HG03442 (cell line): ENCODE measurements around the gene MS4A4E.
"Not testable (repeated sequence)": the region's sequence is repeated elsewhere in the genome, so short reads cannot be mapped to it uniquely, and the experiment has no call there.

Experiments
- ATAC-seq: cut with Tn5 transposase; IDR thresholded peaks from one replicate; pipeline ENCODE4 v1.9.1; 2021; ENCODE audit warnings: mild to moderate bottlenecking, moderate library complexity; ENCODE audit not compliant: unreplicated experiment

MS4A4E gene

GRCh38 chr11:60242740-60243239 lies at the start of gene MS4A4E:
MS4A4E (minus strand) TSS chr11:60243137; CDS start chr11:60230055, 13,082 bp downstream.
- ATAC-seq = no peak

- no peak for ATAC-seq
Observed at GRCh38 chr11:60292145-60292544, 49.2 kb upstream of the MS4A4E start.

- ATAC-seq = no peak
Observed at GRCh38 chr11:60288531-60288930, 45.6 kb upstream of the MS4A4E start.

GRCh38 chr11:60285411-60286126 lies 42.6 kb upstream of the MS4A4E start:
- not testable (repeated sequence) for ATAC-seq

- ATAC-seq = no peak
Observed at GRCh38 chr11:60282286-60282685, 39.3 kb upstream of the MS4A4E start.

GRCh38 chr11:60281485-60281884 lies 38.5 kb upstream of the MS4A4E start:
- ATAC-seq = no peak

- ATAC-seq = no peak
Observed at GRCh38 chr11:60280412-60280811, 37.5 kb upstream of the MS4A4E start, which contains the start of gene MS4A4A. MS4A4A (plus strand) TSS chr11:60280666; CDS start chr11:60280676, 10 bp downstream.

- ATAC-seq = no peak
Observed at GRCh38 chr11:60274416-60274815, 31.5 kb upstream of the MS4A4E start.

- no peak for ATAC-seq
Observed at GRCh38 chr11:60265373-60266214, 22.7 kb upstream of the MS4A4E start.

GRCh38 chr11:60264644-60265043 lies 21.7 kb upstream of the MS4A4E start:
- no peak for ATAC-seq

GRCh38 chr11:60263402-60263801 lies 20.5 kb upstream of the MS4A4E start:
- ATAC-seq = no peak

- ATAC-seq = no peak
Observed at GRCh38 chr11:60261014-60261413, 18.1 kb upstream of the MS4A4E start.

GRCh38 chr11:60257956-60258722 lies 15.2 kb upstream of the MS4A4E start:
- no peak for ATAC-seq

GRCh38 chr11:60252213-60253108 lies 9.5 kb upstream of the MS4A4E start:
- ATAC-seq = no peak

- no peak for ATAC-seq
Observed at GRCh38 chr11:60251485-60252212, 8.7 kb upstream of the MS4A4E start.

- no peak for ATAC-seq
Observed at GRCh38 chr11:60241786-60242185, 1.2 kb downstream of the MS4A4E start.

- no peak for ATAC-seq
Observed at GRCh38 chr11:60240662-60241061, 2.3 kb downstream of the MS4A4E start.

GRCh38 chr11:60235321-60235720 lies 7.6 kb downstream of the MS4A4E start:
- ATAC-seq = no peak

GRCh38 chr11:60230681-60231080 lies 12.3 kb downstream of the MS4A4E start:
- no peak for ATAC-seq
